Measurements from ENCODE around the gene ADAMTSL1.

The ADAMTSL1 gene

DNA sequence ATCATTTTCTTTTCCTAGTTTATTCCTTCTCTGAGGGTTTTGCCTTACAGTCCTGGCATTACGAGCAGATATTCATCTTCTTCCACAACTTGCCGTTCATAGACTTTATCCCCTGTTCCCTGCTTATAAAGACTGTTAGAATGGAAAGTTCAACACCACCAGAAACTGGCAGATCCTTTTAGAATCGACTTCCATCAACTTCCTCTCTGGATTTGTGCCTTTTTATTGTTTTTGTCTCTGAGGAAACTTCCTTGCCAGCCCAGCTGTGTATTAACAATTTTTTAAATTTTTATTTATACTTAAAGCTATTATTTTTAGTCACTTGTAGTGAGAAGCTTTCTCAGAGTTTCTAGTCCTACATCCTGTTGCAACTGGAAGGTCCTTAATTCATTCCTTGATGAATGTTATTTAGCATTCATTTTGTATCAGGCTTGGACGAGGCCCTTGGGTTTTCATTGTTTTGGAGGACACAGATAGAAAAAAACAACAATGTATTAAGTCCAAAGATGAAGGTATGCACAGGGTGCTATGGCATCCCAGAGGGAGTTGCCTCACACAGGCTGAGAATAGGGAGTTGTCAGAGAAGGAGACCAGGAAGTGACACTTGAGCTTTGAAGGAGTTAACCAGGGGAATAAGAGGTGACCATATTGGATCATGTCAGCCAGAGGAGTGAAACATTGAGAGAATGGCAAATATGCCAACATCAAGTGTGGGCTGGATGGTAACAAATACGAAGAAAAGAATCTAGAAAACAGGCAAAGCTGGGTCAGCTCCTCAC, 81.3 kb downstream of the ADAMTSL1 start:
- no peak for DNase-seq

DNA sequence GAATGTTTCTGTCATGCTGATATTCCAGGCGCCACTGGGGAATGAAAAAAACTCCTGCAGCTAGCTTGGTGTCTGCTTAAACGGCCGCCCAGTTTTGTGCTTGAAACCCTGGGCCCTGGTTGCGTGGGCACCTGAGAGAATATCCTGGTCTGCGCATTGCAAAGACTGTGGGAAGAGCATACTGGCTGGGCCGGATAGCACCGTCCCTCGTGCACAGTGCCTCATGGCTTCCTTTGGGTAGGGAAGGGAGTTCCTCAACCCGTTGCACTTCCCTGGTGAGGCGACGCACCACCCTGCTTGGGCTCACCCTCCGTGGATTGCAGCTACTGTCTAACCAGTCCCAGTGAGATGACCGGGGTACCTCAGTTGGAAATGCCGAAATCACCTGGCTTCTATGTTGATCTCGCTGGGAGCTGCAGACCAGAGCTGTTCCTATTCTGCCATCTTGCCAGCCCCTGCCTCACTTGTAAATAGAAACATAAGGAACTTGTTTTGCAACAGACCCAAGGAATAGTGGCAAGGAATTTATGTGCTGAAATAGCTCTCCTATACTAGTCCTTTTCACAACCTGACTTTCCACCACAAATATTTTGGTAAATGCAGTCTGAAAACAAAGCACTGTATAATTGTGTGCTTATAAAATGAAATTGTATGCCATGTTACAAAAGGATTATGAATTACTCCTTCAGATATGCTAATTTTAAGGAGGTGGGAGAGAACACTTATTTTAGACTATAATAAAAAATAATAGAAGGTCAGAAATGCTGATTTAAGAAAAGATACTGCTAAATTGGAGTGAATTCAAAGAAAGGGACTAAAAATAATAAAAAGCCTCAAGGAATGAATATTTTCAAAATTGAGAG, 90.3 kb downstream of the ADAMTSL1 start:
- no peak for DNase-seq

DNA sequence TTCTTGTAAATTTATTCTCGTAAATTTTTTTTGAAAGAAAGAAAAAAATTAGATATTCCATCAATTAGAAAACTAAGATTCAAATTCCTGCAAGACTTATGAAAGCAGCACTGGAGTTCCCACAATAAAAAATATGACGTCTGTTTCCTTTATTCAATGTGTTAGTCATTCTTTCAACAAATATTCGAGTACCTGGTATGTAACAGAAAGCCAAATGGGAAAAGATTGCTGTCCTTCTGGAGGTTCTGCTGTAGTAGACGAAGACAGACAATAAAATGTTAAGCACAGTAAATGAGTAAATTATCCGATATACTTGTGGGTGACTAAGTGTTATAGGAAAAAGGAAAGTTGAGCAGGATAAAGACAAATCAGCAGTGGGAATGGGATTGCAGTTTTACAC, 92.2 kb downstream of the ADAMTSL1 start:
- DNase-seq: no peak

DNA sequence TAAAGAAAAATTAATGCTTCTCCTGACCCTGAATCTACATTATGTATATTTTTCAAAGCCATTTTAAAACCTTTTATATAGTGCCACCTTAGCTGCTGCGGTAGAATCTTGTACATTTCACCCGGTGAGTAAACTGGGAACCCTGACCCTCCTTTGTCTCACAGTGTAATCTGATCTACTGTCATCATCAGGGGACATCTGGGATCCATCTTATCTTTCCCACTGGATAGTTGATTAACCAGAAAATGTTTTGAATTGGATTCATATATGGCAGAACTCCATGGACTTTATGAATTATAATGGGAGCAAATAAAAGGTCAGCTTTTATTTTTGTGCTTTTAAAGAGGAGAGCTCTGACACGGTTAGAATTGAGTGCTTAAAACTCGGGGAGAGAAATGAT, 95.0 kb downstream of the ADAMTSL1 start:
- no peak for DNase-seq

DNA sequence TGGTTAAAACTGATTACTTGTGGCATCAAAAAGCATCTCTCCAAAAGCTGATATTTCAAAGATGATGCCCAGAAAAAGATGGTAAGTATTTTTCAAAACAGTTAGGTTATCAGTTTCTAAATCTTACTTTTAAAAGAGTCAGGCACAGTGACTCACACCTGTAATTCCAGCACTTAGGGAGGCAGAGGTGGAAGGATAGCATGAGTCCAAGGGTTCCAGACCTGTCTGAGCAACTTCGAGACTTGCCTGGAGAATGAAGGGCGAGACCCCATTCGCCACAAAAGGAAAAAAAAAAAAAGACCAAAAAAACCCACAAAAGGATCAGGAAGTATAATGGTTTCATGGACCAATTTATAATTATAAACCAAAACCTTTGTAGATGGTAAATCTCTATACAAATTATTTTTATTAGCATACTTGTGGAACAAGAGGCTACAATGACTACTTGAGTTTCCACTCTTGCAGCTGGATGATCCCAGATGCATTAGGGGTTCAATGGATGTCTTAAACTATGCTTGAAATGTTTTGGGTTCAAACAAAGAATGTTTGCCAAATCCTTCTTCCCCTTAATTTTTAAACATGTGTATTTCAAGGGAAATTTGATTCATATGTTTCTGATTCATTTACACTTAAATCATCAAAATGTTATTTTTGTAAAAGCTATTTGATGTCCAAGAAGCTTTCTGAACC, 96.1 kb downstream of the ADAMTSL1 start:
- DNase-seq: no peak

DNA sequence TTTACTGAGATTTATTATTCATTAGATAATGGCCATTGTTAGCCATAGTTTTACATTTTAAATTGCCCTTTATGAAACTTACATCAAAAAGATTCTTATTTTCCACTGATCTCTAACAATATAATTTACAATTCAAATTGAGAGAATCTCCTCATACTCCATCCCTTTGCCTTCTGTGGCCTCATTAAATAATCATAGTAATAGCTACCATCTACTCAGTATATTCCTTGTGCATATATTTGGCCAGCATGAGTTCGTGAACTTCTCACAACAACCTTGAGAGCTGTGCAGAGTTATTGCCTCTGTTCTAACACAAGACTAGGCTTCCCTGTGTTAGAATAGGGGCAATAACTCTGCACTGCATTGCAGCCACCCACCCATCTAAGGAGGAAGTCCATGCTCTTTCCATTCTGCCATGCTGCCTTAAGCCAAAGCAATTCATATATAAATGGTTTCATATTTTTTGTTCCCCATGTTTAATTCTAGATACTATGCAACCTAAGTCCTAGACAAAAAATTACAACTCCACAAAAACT, 99.1 kb downstream of the ADAMTSL1 start:
- no peak for DNase-seq

DNA sequence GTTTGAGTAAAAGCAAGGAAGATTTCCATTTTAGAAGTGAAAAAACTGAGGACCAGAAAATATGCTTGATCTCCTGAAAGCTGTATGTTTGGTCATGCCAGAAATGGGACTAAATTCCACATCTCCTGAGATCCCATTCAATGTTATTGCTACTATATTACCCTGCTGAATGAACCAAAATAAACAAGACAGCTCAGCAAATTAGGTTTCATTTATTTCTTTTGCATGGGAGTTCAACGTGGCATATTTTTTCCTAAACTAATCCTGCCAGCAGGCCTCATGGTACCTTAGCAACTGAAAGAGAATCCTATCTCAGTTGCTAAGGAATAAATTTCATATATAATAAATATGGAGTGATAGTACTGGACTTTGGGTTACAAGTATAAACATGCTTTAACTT, 101.7 kb downstream of the ADAMTSL1 start:
- DNase-seq: no peak

DNA sequence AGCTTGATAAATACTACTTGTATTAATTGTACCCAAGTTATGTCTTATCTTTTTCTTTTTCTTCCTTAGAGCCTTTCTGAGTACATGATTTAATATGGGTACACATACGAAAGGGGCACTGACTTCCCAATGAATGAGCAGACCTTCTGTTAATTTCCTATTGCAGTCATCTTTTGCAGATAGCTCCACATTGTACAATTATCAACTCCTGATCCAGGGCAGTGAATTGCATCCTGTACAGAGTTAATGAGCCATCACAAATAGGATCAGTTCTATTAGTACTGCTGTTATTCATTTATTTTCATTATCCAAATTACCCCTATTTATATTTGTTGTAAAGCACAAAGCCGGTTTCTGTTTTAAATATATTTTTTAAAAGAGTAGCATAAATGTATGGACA, 105.6 kb downstream of the ADAMTSL1 start:
- no peak for DNase-seq

DNA sequence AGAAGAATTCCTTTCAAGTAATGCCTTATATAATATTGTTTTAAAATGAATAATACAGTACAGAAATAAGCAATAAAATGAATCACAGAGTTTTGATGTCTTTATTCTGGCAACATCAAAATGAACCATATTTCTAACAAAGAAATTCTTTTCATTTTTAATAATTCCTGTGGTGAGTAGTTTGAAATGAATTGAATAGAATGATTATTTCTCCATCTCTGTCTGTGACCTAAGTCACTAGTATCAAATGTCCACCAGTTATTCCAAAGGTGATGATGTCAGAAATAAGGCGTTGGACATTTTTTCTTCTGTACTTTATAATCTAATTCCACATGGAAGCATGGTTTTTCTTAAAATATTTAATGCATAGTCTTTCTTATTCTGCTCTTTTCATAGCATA, 106.2 kb downstream of the ADAMTSL1 start:
- no peak for DNase-seq

DNA sequence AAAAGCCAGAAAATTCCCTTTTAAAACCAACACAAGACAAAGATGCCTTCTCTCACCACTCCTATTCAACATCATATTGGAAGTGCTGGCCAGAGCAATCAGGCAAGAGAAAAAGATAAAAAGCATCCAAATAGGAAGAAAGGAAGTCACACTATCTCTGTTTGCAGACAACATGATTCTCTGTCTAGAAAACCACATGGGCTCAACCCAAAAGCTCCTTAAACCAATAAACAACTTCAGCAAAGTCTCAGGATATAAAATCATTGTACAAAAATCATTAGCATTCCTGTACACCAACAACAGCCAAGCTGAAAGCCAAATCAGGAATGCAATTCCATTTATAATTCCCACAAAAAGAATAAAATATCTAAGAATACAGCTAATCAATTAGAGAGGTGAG, 112.0 kb downstream of the ADAMTSL1 start:
- no peak for DNase-seq

DNA sequence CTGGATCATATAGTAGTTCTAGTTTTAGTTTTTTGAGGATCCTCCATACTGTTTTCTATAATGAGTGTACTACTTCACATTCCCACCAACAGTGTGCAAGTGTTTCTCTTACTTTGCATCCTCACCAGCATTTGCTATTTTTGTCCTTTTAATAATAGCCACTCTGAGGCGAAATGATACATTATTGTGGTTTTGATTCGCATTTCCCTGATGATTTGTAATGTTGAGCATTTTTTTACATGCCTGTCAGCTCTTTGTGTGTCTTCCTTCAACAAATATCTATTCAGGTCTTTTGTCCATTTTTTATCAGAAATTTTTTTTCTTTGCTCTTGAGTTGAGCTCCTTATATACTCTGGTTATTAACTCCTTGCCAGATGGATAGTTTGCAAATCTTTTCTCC, 114.0 kb downstream of the ADAMTSL1 start:
- no peak for DNase-seq

DNA sequence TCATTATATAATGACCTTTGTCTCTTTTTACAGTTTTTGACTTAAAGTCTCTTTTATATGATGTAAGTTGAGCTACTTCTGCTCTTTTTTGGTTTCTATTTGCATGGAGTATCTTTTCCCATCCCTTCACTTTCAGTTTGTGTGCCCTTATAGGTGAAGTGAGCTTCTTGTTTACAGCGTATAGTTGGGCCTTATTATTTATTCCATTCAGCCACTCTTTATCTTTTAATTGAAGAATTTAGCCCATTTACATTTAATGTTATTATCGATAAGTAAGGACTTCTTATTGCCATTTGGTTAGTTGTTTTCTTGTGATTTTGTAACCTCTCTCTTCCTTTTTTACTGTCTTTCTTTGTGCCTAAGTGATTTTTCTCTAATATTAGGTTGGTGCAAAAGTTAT, 117.3 kb downstream of the ADAMTSL1 start:
- no peak for DNase-seq

DNA sequence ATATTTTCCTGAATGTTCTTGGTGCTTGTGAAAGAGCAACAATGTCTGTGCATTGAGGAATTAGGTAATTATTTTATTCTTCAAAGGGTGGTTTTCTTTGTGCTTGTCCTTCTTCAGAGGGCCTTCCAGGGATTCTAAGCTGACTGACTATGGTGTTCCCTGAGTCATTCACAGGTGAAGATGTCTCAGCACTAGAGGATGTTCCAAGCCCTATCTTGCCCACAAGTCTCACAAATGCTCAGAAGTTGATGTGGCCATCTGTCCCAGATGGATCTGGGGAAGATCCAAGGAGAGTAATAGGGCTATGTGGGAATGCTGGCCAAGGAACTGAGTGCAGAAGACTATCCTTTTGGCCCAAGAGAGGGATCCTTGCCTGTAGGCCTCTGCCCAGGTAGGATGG, 120.9 kb downstream of the ADAMTSL1 start:
- DNase-seq: no peak

DNA sequence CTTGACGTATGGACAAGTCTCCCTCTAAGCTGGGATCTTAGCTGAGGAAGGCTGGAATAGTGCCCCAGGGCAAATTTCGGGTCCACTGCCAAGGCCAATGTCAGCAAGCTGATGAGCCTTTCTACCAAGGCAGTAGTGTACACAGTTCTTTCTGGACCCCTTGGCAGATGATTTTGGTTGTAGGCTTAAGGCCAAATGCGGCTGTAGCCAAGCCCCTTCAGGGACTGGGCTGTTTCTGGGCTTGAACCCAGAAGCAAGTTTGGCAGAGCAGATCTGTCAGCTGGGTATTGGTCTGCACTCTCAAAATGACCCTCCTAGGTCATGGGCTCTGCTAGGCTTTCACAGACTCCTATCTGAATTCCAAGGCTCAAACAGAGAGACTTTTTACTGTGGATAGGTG, 121.6 kb downstream of the ADAMTSL1 start:
- no peak for DNase-seq

DNA sequence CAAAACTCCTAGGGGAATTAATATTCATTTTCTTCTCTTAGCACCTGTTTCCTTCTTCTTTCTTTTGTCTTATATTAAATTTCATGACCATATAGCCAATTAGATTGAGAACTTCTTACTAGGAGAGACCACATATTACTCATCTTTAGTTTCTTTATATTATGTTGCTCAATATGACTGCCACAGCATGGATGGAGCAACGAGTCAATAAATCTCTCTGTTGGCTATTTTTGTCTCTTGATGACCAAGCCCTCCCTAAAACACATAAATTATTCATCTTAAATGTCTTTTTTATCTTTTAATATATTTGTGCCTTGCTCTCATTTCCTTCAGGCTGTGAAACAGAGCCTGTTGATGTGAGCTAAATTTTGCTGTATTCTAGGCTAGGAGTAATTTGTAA, 123.0 kb downstream of the ADAMTSL1 start:
- DNase-seq: no peak

DNA sequence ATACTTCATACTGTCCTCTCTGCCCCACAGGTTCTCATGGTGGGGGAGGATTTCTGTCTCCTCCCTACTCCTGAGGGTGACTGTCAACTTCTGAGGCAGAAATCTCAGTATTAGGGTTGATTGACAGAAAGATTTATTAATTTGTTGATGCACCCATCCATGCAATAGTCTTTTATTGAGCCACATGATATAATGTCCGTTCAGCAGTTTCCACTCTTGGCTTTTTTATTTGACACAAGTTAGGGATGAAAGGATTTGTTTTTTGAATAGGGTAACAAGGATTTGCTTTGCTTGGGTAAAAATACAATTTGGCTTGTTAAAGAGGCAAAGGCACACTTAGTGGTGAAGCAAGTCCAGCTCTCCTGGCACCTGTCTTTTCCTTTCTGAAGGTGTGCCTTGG, 125.0 kb downstream of the ADAMTSL1 start:
- no peak for DNase-seq

DNA sequence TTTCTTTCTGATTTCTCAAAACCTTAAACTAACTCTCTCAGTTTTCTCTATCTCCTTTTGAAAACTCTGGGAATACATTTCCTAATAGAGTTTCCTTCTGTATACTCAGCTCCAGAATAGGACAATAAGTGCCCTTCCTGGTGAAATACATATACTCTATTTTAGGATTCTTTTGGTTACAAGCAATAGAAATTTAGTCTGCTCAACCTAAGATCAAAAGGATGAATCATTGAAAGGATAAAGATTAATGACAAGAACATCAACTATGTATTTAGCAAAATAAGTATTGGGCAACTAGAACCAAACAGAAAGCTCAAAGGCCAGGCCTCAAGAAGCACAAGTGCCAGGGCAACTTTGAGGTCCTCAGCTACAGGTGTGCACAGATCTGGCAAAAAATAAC, 127.1 kb downstream of the ADAMTSL1 start:
- no peak for DNase-seq

DNA sequence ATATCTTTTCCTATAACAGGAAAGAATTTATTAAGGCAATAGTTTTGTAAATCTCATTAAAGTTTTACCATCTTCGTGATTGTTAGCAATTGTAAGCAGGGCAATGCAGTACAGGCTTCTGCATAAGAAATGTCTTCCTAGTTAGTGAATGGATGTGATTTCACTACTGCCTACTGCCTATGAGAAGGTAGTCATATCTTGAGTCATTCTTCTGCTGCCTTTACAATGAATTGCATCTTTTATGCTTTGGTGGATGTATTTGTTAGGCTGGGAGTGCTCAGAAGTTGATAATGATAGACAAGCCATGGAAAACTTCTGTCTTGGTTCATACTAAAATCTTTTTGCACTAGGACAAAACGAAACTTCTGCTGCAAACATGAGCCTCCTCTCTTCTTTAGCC, 128.0 kb downstream of the ADAMTSL1 start:
- DNase-seq: no peak

DNA sequence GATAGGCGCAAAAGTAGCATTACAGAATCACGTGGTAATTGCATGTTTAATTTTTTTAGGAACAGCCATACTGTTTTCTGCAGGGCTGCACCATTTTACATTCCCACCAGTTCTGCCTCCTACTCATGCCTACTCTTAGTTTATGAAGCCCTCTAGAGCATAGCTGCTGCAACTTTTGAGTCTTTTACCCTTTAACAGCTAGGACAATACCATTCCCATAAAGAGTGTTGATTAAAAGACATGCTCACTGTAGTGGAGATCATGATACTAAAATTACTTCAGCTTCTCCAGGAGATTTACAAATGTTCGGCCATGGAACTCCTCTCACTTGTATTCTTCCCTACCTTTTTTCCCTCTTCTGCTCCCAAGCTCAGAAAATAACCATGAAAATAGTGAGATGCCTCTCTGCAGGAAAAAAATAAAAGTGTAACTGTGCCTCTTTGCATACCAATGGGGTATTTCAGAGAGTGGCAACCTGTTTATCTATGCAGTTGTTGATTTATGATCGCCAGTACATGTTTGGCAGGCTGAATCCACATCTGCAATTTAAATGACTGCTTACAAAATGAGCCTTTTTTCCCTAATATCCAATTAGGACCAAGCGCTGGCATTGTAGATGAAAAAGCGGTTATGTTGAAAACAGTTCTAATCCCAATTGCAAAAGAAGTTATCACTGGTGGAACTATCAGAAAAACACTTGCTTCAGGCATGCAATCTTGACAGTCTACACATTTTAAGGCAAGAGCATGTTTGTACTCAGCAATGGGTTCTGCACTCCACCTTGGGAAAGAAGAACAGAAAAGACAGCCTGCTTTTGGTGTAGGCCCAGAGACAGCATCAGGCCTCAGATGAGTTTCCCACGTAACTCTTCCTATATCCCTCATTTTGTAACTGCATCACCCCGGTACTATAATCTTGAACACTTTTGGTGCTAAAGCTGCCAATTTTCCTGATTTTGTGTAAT, 131.1 kb downstream of the ADAMTSL1 start:
- no peak for DNase-seq

DNA sequence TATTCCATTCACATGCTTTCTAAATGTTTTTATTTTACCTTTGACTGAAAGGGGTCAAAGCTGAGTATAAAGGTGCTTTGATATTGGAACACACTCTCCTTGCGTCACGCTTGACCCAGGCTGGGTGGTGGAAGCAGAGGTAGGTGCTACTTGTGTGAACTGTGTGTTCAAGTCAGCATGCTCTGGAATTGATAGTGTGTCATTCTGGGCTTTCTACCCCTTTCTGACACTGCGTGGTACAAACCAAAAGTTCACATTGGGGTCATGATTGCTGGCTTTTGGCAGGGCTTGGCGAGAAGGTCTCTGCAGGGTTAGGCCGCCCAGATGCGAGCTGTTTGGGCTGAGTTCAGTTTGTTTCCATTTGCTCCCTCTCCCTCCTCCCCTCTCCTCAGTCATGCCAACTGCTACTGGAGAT, 131.8 kb downstream of the ADAMTSL1 start:
- no peak for DNase-seq

DNA sequence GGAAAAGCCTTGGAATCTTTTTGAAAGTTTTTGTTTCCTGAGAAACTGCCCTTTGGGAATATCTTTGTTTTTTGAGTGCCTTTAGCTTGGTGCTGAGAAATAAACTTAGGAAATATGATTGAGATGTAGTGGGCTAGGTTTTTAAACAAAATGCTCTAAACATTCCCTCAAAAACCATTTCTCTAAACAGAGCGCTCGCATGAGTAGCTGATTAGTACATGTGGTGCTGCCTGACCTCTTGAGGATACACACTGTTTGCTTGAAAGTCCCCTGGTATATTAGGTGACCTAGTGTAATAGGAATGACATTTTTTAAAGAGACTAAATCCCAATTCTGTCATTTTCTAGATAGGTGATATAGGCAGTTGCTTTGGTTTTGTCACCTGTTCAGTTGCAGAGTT, 132.3 kb downstream of the ADAMTSL1 start:
- DNase-seq: no peak

DNA sequence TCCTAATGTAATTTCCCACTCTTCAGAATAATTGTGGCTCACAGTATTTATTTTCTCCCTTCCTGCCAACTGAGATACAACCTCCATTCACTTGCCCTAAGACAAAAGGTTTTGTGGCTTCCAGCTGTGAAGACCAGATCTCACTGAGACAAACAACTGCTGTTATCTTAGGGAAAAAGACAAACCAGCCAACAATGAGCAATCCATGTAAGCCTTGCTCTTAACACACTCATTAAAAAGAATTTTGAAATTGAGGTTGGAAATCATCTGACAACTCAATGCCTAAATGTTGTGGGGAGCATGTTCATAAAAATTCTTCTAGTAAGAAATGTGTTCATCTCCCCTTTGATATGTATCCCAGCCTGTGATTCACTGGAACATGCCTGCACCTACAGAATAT, 132.9 kb downstream of the ADAMTSL1 start:
- no peak for DNase-seq
